ENCODE data around the gene SYK.

DNA sequence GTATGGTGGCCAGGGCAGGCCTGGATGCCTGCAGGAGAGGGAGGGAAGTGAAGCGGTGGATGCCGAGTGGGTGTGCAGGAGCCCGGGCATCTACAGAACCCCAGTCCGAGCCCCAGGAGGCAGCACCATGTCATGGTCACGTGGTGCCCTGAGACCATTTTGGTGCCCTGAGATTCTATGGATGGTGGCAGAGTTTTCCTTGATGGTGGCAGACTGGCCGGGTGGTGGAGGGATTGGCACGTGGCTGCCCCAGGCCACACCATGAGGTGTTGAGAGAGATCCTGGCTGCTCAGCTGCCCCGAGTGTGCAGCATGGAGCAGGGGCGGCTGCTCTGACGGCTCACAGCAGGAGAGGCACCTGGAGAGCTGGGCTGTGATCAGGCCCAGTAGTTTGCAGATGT, 52.3 kb downstream of the SYK start:
- TF ChIP-seq CTCF (IDR thresholded peaks at IDR 0.05; ENCODE audit: borderline replicate concordance, extremely low read depth, low read length, poor library complexity, severe bottlenecking) (no peak), EZH2 (IDR thresholded peaks at IDR 0.05; ENCODE audit: borderline replicate concordance, low read depth, low read length, severe bottlenecking) (no peak)

Data from DND-41 (cell line).